Measurements from ENCODE around the gene SAFB.

SAFB gene

DNA sequence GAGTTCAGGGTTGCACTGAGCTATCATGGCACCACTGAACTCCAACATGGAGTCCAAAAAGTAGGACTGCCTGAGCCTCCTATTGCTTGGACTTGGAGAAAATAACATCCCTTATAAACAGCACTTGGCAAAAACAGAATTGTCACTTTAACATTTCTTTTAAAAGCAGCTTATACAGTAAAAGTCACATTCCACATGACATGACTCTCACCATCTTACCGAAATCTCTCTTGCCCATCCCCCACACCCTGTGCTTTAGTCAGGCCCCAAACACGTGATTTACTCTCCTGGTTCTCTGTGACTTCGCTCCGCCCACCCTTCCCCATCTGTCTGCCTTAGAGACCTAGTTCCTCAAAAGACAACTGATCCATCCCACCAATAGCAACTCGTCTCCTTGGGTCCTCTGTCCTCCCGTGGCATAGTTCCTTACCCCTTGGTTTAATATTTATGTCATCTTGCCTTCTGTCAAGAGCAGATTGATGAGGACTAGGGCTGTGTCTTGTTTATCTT, 4.6 kb downstream of the SAFB start:
- DNase-seq (ENCODE audit: low read depth, low spot score): peak; percentile 15

DNA sequence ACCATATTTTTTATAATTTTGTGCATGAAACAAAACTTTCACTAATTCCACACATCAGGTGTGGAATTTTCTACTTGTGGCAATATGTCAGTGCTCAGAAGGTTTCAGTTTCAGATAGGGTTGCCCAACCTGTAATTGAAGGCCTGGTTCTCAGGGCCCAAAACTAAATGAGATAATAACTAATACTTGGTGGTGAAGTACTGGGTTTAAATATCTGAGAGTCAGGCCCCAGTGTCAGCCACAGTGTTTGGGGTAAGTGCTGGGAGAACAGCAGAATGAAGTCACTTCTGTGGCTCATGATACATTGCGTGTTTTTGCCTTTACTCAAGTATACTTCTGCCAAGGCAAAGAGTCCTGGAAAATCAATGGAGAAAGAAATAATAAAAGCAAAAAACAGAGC, 5.6 kb downstream of the SAFB start:
- DNase-seq (ENCODE audit: low read depth, low spot score): peak; percentile 33

DNA sequence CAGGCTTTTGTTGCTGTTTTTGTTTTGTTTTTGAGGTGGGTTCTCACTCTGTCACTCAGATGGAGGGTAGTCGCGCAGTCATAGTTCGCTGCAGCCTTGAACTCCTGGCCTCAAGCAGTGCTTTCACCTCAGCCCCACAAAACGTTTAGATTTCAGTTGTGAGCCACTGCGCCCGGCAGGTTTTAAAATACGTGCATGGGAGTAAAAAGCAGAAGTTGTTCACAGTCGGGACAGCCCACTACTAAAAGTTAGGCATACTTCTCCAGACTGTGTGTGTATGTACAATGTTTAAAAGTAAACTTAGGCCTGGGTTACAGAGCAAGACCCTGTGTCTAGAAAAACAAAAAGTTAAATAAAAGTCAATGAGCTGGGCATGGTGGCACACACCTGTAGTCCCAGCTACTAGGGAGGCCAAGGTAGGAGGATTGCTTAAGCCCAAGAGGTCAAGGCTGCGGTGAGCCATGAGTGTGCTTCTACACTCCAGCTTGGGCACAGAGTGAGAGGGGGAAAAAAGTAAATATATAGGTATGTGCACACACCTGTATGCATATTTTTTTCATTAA, 6.1 kb downstream of the SAFB start:
- DNase-seq (ENCODE audit: low read depth, low spot score): no peak

DNA sequence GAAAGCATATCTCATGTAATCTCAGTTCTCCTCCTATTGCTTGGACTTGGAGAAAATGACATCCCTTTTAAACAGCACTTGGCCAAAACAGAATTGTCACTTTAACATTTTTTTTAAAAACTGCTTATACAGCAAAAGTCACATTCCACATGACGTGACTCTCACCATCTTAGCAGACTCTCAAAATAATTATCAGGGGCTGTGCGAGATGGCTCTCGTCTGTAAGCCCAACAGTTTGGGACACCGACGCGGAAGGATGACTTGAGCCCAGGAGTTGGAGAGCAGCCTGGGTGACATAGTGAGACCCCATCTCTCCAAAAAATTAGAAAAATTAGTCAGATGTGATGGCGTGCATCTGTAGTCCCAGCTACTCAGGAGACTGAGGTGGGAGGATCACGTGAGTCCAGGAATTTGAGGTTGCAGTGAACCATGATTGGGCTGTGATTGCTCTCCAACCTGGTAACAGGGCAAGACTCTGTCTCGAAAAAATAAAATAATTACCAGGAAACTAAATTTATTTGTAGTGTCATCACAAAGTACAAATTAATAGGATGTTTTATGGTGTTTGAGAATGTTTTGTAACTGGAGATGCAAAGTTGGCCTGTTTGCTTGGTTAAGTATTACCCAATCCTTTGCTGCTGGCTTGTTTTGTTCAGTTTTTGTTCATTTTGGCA, 8.8 kb downstream of the SAFB start:
- DNase-seq (ENCODE audit: low read depth, low spot score): no peak

DNA sequence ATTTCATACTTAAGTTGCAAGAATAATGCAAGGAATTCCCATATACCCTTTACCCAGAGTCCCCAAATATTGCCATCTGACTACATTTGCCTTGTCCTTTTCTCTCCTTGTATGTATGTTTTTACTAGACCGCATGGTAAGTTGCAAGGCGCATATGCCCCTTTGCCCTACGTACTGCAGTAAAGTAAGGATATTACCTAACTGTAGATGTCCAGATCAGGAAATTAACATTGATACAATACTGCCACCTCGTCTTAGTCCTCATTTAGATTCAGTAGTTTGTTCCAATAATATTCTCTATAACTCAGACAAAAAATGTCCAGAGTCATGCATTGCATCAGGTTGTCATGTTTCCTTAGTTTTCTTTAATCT, 9.3 kb downstream of the SAFB start:
- no peak for DNase-seq (ENCODE audit: low read depth, low spot score)

DNA sequence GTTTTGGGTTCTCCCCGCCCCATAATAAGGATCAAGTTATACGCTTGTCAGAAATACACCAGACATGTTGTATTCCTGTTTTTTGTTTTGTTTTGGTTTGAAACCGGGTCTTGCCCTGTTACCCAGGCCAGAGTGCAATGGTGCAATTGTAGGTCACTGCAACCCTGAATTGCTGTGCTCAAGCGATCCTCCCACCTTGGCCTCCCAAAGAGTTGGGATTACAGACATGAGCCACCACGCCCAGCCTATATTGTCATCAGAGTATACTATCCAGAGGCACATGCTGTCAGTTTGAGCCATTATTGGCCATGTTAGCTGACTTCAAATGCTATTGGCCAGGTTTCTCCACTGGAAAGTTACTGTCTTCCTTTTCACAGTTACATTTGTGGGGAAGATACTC, 9.8 kb downstream of the SAFB start:
- no peak for DNase-seq (ENCODE audit: low read depth, low spot score)

DNA sequence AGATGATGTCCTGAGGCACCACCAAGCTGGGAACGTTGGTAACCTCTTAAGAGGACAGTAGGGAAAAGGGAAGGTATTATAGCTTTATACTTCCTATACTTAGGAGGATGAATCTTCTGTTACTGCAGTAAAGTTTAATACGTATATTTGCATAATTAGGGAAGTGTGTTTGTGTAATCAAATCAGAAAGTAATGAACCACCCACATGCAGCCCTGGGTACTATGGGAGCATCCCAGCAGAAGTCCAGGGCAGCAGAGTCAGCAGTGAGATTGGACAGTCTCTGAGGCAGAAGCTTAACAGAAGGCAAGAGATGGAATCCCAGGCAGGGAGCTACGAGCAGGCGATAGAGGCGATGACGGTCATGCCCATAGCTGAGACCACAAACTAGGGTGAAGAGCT, 12.5 kb downstream of the SAFB start:
- no peak for DNase-seq (ENCODE audit: low read depth, low spot score)

DNA sequence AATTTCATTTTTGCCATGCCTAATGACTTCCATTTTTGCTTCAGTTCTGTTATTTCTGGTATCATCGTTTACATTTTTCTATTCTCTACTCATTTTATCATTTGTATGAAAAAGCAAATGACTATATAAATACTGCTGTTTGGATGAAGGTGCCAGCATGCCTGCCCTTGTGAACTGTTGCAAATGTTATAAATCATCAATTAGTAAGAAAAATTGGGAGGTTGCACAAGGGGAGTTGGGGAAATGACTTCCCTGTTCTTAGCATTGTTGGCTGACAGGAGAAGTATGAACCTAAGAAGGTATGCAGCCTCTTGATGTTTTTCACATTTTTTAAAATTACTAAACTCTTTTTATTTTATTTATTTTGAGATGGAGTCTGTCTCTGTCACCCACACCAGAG, 15.1 kb downstream of the SAFB start:
- no peak for DNase-seq (ENCODE audit: low read depth, low spot score)

DNA sequence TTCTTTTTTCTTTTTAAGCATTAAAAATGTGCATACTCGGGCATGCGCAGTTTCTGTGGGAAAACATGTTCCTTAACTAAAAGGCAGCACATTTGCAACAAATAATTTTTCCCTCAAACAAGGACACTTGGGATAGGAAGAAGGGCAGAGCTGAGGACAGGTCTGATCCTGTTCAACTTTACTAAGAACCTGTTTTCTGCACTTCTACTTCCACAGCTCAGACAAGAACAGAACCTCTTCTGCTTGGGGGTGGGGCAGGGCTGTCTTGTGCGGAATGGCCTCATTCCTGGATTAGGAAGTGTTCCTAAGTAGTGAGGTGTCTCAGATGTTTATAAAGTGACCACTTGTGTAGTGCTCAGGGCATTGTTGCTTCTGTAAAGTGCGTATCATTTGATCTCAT, 18.3 kb downstream of the SAFB start:
- DNase-seq (ENCODE audit: low read depth, low spot score): no peak

DNA sequence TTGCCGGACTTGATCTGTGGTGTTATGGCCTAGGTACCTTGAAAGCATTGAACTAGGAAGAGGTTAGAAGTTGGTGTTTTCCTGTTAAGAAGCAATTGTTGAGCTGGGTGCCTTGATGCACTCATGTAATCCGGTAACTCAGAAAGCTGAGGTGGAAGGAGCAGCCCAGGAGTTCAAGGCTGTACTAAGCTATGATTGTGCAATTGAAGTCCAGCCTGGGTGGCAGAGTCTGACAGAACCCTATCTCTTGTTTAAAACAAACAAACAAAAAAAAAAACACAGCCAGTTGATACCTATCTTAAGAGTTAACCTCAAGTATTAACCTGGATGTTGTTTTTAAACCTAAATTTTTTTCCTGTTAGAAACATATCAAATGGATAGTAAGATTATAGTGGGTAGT, 19.3 kb downstream of the SAFB start:
- DNase-seq (ENCODE audit: low read depth, low spot score): no peak

DNA sequence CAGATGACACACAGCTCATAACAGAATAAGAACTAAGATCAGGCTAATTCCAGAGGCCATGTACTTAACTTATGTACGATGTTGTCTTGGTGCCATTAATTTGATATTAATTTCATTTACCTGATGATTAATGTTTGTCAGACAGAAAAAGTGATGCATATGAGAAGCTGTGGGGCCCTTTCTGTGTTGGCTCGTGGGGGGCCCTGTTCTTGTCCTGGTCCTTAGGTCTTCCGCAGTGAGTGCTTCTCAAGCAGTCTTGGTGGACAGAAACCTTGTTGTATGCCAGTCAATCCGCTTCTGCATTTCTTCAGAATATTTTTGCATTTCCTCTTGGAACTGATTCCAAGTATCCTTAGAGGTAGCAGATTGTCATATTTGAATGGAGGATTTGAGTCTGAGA, 20.2 kb downstream of the SAFB start:
- DNase-seq (ENCODE audit: low read depth, low spot score): no peak

DNA sequence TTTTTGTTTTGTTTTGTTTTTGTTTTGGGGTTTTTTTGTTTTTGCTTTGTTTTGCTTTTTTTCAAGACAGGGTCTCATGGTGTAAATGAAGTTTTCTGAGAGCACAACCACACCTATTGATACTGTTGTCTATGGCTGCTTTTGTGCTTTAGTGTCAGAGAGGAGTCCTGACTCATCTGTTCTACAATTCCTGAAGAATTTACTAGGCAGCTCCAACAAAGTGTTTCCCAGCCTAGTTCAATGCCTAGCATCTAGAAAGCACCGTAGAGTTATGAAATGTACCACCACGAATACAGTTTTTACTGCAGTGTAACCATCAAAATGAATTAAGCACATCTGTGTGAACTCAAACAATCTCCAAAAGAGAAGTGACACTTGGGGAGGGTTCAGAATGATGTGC, 21.2 kb downstream of the SAFB start:
- DNase-seq (ENCODE audit: low read depth, low spot score): peak; percentile 23

DNA sequence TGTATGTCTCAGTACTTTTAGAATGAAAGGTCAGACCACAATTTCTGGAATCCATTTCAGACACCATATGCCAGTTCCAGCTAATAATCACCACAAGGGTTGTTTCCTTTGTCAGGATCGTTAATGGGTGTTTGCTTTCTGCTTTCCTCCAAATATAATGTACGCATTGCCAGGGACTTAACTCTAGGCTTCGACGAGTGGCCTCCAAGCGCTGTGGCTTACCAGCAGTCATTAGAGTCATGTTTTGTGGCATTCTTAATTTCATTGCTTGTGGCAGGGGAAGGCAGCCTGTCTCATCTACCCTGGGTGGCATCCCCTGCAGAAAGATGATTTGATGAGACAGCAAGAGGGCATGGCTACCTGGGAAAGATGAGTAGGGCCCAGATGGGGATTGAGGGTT, 22.5 kb downstream of the SAFB start:
- no peak for DNase-seq (ENCODE audit: low read depth, low spot score)

DNA sequence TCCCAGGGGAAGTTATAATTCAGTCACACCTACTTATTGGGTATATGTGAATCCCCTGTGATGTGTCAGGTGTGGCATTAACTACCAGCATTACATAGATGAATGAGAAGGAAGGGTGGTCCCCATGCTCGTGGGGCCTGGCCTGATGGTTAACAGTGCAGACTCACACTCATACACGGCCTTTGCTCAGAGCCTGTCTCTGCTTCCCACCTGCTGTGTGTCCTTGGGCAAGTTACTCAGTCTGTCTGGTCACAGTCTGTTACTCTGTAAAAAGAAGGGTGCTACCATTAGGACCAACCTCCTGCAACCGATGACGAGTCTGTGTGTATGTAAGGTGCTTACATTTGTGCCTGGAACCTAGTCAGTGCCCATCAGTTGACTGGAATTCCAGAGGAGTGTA, 23.8 kb downstream of the SAFB start:
- DNase-seq (ENCODE audit: low read depth, low spot score): no peak

DNA sequence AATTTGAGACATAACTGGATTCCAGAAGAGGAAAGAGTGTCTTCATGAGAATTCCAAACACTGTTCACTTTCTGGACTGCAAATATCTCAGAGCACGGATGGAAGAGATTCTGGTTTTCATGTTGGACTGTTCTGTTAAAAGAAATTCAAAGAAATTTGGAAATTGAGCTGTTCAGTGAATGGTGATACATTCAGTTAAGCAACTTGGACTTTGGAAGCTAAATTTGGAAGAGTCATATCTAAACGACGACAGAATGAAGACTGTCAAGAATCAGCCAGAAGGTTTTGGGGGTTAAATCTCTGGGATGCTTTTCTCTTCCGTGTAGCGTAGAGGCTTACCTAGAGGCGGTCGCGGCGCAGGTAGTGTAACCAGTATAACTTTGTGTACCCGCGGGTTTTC, 25.6 kb downstream of the SAFB start:
- DNase-seq (ENCODE audit: low read depth, low spot score): no peak

DNA sequence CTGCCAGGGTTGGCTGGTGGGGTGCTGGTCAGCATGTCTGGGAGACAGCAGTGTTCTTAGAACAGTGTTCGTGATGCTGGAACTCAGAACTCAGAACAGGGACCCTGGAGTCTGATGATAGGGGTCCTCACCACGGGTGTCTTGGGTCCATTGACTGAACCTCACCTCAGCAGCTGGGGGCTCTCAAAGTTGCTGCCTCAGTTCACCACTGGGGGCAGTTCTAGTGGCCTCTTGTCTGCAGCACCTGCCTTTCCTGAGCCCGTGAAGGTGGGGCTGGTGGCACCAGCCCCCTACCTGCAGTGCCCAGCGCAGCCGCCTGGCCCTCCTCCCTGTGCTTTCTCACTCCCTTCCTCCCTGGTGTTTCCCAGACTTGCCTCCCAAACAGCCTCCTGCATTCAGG, 28.5 kb downstream of the SAFB start:
- DNase-seq (ENCODE audit: low read depth, low spot score): no peak

DNA sequence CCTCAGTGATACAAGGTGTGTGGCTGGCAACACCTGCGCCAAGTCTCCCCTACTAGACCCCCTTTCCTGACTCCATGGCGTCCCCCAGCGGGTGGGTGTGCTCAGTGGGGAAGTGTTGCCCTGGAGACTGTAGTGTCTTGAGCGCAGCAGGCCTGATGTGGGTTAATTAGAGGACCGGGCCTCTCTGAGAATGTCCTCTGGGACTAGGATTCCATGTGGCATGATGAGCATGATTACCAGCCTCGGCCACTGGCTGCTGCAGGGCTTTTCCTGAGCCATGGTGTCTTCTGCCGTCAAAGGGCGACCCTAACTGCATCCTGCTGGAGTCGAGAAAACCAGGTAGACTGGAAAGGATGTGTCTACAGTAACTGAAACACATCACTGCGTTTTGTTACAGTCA, 29.4 kb downstream of the SAFB start:
- DNase-seq (ENCODE audit: low read depth, low spot score): no peak

DNA sequence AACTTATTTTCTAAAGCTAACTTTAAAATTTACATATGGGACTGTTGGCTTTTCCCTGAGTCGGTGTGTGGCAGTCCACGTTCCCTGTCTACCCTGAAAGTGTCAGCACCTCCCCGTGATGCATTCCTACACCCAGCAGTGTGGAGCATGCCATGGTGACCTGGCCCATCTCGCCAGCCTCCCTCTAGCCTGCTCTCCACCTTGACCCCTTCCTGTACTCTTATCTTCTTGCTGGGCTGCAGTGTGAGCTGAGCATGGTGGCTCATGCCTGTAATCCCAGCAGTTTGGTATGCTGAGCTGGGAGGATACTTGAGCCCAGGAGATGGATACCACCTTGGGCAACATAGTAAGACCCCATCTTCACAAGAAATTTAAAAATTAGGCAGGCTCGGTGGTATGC, 32.0 kb downstream of the SAFB start:
- DNase-seq (ENCODE audit: low read depth, low spot score): no peak

DNA sequence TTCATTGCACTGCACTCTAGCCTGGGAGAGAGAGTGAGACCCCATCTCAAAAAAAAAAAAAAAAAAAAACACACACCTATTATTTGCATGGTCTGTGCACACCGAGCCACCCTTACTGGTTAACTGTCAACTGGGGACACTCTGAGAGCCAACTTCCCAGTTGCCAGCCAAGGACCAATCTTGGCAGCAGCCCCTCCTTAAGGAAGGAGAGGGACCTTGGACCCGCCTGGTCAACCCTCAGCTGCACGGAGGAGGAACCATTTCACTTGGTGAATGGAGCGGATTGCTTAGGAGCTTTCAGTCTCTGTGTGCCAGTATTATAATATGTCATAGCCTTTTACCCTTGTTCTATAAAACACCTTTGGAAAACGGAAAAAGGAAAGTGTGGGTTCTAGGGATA, 32.5 kb downstream of the SAFB start:
- DNase-seq (ENCODE audit: low read depth, low spot score): no peak

DNA sequence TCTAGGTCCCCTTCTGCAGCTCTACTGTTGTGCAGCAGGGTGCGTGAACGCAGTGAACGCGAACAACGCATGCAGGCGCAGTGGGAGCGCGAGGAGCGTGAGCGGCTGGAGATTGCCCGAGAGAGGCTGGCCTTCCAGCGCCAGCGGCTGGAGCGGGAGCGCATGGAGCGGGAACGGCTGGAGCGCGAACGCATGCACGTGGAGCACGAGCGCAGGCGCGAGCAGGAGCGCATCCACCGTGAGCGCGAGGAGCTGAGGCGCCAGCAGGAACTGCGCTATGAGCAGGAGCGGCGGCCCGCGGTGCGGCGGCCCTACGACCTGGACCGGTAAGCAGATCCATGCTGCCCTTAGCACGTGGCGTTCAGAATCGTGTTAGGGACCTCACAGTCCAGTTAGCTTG, 38.6 kb downstream of the SAFB start:
- no peak for DNase-seq (ENCODE audit: low read depth, low spot score)

DNA sequence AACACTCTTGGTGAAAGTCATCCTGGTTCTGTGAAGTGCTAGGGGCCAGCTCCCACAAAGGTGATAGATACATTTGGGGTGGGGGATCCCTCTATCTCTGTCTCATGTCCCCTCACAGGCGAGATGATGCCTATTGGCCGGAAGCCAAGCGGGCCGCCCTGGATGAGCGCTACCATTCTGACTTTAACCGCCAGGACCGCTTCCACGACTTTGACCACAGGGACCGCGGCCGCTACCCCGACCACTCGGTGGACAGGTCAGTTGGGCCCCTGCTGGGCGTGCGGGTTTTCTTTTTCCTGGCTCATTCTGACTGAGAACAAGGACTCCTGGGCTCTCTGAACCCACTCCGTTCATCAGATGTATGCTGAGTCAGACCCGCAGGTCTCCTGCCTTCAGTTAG, 41.0 kb downstream of the SAFB start:
- DNase-seq (ENCODE audit: low read depth, low spot score): no peak

DNA sequence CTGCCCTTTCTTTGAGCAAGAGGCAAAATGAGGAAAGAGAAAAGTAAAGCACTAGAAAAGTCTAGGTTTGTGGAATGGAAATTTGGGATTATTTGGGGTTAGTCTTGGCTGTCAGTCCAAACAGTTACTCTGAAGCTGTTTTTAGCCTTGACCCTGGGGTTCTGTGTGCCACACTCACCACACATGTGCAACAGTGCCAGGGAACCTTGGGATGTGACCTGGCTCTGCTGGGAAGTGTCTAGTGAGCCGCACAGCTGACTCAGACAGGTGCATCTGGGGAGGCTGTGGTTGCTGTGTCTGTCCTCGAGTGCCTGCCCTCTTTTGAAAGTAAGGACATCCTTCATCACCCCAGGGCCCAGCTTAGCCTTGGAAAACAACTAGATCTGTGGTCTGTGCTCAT, 41.6 kb downstream of the SAFB start:
- DNase-seq (ENCODE audit: low read depth, low spot score): no peak

DNA sequence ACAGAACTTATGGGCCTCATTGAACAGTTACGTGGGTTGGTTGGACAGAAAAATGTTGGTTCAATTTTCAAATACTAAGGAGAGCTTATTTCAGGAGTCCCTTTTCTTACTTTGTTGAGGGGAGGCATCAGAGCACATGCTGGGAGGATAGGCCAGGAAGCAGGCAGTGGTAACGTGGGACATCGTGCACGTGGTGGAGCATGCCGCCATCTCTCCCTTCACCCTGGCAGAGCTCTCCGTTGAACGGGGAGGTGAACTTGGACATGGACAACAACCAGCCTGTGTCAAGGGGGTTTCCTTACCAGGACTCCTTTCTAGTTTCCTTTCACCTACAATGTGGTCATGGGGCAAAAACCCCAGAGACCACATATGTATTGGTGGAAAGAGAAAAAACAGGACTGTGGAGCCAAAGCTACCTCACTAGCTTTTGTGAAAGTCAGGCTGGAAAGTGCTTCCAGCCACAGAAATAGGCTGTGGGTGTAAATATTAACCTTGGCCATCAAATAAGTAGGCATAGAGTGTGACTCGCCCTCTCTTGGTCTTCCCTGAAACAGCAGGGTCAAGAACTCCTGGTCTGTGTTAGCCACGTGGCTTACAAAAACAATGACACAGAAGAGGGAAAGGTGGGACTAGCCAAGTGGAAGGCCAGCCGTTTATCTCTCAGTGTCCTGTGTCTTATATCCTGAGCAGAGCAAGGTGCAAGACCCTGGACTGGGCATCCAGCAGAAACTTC, 43.1 kb downstream of the SAFB start:
- DNase-seq (ENCODE audit: low read depth, low spot score): peak; percentile 53

All from astrocyte of the hippocampus (primary cell).